GM12872 (cell line): Measurements from ENCODE around the gene SBNO2.

Experiments used
- TF ChIP-seq, protein P1 (sequence below): IDR thresholded peaks from 3 replicates; pipeline ENCODE4 v1.5.1; 2011; ENCODE audit warnings: low read depth, mild to moderate bottlenecking, low read length, moderate library complexity; ENCODE audit not compliant: insufficient read depth

The SBNO2 gene

DNA sequence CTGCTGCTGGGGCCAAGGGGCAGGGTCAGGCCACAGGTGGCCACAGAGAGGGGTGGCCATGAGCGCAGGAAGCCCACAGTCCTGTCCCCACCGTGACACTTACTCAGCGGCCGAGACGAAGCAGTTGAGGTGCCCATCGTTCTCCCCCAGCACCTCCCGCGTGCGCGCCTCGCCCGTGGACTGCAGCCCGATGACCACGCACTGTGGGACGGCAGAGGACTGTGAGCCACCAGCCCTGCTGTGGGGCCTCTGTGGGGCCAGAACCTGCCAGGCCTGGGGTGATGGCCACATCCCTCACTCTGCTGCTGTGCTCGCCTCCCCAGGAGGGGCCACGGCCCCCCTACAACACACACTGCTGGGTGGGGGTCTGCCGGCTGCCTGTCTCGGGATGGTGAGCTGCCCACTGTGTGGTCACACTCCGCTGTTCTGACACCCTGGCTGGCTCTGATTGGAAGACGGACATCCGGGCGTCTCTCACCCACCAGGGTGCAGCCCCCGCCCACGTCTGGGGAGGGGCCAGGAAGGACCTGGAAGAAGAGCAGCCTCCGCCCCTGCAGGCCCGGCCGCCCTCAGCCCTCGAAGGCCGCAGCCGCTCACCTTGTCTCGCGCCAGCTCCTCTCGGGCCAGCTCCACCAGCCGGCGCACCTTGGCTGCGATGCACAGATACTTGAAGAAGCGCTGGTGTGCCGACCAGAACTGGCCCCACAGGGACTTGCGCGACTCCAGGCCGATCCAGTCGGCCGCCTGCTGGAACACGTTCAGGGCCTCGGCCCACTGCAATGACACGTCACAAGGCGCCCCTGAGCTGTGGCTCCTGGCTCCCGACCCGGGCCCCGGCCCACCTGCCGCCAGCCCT is 57.1 kb downstream of the SBNO2 start:
- TF ChIP-seq, protein P1, sequence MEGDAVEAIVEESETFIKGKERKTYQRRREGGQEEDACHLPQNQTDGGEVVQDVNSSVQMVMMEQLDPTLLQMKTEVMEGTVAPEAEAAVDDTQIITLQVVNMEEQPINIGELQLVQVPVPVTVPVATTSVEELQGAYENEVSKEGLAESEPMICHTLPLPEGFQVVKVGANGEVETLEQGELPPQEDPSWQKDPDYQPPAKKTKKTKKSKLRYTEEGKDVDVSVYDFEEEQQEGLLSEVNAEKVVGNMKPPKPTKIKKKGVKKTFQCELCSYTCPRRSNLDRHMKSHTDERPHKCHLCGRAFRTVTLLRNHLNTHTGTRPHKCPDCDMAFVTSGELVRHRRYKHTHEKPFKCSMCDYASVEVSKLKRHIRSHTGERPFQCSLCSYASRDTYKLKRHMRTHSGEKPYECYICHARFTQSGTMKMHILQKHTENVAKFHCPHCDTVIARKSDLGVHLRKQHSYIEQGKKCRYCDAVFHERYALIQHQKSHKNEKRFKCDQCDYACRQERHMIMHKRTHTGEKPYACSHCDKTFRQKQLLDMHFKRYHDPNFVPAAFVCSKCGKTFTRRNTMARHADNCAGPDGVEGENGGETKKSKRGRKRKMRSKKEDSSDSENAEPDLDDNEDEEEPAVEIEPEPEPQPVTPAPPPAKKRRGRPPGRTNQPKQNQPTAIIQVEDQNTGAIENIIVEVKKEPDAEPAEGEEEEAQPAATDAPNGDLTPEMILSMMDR = no peak

DNA sequence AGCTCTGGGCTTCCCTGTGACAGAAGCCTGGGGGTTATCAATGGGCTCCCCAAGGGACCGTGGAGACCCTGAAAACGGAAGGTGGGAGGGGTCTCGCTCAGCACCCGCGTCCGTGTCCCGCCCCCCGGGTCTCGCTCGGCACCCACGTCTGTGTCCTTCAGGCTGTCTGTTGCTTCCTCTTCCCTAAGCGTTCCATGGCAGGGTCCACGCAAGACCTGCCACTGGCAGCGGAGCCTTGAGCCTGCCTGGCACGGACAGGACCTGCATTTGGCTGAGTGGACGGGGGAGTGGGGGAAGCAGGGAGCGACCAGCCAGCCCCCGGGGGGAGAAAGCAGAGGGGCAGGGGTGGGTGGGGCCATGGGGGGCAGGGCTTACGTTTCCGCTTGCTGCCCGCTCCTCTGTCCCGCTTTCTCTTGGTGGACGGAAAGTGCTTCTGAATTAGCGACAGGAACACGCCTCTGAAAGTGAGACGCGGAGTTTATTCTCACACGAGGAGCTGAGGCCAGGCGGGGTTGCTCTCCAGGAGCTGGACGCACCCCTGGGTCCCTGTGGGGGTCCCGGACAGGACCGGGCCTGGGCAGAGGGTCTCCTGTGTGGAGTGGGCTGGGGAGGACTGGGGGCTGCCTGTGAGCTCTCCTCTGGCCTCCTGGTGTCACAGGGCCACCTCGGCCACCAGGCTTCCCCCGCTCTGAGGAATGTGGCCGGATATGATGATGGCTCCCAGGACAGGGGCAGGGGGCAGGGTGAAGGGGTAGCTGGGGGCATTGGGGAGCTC is 58.2 kb downstream of the SBNO2 start:
- TF ChIP-seq, protein P1 = no peak

DNA sequence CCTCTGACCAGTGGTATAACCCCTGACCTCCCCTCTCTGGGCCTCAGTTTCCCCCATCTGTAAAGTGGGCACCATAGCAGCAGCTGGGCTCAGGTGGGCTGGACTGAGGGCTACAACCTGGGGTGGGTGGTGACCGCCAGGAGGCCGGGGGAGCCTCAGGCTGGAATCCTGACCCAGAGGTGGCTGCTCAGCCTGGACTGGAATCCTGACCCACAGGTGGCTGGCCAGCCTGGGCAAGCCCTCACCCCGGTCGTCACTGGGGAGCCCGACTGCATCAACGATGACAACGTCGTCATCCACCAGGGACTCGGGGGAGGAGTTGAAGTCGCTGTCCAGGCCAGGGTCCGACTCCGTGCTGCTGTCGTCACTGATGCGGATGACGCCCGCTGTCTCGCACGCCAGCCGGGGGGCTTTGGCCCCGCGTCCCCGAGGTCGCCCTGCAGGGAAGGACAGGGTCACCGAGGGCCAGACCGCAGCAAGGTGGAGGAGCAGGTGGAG is 60.0 kb downstream of the SBNO2 start:
- TF ChIP-seq, protein P1 = no peak

DNA sequence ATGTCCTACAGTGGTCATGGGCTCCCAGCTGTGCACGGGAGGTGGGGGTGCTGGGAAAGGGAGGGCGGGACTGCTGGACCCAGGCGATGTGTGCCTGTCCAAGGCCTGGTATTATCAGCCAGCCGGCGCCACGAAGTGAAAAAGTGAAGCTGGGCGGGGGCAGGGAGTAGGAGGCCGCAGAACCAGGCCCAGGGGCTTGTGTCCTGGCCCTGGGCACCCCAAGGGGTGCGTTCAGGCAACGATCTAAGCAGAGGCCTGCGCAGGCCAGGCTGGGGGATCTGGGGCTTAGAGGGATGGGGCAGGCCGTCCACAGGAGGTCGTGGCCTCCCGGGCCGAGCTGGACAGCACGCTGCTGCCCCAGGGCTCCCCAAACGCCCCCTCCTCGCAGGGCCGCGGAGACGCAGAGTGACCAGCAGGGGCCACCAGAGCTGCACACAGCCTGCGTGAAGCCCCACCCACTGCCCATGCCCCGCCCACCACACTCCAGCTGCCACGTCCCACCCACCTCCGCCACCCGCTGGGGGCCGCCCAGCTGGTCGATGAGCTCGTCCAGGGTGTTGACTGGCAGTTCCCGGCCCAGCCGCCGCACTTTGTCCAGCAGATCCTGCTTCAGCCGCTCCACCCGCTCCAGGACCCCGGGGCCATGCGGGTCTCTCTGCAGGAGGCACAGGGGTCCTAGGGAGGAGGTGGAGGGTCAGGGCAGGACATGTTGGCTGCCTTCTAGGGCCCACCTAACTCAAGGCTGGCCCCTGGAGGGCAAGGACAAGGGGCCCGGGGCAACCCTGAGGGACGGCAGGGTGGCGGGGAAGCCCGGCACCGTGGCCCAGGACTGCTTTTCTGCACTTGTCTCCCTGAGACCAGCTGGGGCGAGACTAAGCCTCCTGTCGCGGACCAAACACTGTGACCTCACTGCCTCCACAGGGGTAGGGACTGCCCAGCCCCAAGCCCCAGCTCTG is 60.8 kb downstream of the SBNO2 start:
- TF ChIP-seq, protein P1 = peak; percentile 89

DNA sequence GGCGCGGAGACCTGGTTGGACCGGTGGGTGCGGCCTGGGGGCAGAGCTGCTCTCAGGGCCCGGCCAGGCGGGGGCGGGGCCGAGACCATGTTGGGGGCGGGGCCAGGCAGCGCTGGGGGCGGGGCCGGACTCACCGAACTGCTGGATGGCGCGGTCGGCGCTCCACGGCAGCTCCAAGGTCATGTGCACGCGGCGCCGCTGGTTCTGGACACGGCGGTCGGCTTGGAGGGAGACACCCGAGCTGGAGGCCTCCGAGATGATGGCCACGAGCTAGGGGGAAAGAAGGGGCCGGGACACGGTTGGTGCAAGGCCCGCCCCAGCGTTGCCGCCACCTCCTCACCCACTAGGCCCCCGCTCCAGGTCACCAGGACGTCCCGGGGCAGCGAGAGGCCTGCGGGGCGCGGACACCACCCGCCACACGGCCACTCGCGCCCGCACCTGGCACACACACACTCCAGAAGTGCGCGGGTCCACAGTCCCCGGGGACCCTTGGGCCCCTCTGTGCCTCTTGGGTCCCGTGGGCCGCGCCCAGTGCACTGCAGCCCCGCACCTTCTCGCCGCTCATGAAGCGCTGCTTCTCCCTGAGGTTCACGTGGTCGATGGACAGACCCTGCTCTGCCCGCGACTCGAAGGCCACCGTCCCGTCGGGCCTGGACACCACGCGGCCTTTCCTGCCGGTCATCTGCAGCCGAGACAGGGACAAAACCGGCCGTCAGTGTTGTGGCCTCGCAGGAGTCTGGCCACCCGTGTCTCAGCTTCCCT is 61.6 kb downstream of the SBNO2 start:
- TF ChIP-seq, protein P1 = no peak

DNA sequence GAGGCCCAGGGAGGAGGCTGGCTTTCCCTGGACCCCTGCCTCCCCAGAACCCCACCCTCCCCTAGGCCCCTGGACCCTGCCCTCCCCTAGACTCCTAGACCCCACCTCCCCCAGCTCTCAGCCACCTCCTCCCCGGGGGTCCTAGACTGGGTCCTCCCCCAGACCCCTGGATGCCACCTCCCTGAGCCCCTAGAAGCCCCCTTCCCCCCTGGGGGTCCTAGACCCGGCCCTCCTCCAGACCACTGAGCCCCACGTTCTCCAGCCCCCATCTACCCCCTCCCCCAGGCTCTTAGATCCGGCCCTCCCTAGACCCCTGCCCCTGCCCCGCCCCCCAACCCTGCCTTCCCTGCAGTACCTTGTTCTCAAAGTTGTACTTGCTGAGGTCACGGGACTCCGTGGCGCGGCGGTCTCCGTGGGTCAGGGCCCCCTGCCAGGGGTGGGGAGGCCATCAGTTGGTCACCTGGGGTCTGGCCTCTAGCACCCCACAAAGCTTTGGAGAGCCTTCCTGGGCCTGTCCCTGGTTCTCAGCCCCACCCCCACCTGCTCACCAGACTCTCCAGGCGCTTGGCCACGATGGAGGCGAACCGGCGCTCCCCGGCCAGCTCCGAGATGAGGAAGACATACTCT is 62.3 kb downstream of the SBNO2 start:
- TF ChIP-seq, protein P1 = no peak
